NCI-H1105 treated with DMSO at 0.1 percent for 48 hours (cell line): Measurements from ENCODE around the gene ROS1.
A peak's percentile ranks its signal among the peaks of the same experiment; 100 is the strongest.

Experiments used
- DNase-seq: peaks from one replicate; lab custom pipeline; 2025; lab: John Stamatoyannopoulos, UW

The ROS1 gene

GRCh38 chr6:117309069-117309468 lies 116.7 kb downstream of the ROS1 start:
- no peak for DNase-seq

DNA sequence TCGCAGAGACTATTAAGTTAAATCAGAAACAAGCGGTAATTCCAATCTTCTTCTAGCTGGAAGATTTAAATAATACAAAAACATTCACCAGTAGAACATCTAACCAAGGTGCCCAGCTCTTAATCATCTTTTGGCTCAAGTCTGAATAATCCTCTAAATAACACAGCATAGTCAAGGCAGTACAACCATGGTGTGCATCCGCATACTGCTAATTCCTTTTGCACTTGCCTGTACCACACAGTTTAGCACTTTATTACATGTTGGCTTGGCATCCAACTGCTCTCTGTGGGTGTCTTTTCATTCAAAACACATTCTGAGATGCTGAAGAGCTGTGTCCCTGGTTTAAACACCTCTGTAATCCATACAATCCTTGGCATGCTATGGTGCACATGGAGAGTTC lies 118.1 kb downstream of the ROS1 start:
- DNase-seq = no peak

GRCh38 chr6:117306227-117306790 lies 119.4 kb downstream of the ROS1 start:
- no peak for DNase-seq

- DNase-seq = no peak
Measured at GRCh38 chr6:117304446-117304845, 121.3 kb downstream of the ROS1 start.

DNA sequence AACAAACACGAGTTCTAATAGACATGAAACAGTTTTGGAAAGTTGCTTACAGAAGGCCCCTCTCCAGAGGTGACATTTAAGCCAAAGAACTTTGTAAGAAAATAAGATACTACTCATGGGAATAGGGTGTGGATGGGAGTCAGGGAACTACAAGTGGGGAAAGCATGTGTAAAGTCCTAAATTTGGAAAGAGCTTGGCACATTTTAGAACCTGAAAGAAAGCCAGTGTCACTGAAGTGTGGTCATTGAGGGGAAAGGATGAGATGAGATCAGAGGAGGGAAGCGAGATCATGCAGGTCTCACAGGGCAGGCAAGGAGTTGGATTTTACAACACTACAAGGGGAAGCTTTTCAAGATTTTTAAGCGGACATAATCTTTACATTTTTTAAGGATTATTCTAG lies 122.4 kb downstream of the ROS1 start:
- no peak for DNase-seq

DNA sequence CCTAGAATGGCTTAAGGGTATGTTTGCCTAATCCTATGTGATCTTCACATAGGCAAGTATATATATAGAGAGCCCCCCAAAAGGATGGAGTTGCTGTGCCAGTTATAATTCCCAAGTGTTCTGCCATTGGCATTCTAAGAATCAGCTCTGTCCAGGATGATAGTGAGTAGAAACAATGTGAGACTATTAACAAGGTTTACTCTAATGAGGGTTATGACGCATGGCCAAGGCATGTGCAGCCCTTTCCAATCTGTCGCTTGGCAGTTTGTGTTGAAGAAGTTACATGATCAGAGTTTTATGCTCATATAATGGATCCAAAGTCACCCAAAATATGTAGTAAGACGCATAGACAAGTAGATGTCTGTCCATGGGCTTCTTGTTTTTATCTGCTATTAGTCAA lies 126.8 kb downstream of the ROS1 start:
- DNase-seq = no peak

GRCh38 chr6:117290173-117290846 lies 135.4 kb downstream of the ROS1 start:
- no peak for DNase-seq

DNA sequence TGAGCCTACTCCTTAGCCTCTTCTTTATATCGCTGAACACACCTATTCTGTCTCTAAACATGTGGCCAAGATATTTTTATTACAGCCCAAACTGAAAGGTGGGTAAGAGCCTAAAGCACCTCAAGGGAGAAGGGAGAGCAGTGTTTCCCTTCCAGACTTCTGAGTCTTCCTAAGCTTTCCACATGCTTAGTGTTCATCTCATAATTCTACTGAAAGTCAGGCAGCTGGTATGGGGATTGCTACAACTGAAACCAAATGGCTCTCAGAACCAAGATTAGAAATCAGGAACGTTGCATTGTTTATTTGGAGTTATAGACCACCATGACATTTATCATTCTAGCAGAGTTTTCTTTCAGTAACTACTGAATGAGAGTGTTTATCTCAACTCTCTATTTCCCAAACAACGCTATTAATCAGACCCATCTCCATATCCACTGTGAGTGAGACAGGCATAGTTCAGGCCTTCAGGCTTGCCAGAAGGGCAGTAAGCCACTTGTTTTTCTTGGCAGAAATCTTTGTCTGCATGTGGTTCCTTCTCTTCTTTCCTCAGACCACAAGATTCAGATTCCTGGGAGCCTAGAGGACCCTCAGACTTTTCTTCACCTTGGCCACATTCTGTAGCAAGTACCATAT lies 137.5 kb downstream of the ROS1 start:
- DNase-seq = no peak

DNA sequence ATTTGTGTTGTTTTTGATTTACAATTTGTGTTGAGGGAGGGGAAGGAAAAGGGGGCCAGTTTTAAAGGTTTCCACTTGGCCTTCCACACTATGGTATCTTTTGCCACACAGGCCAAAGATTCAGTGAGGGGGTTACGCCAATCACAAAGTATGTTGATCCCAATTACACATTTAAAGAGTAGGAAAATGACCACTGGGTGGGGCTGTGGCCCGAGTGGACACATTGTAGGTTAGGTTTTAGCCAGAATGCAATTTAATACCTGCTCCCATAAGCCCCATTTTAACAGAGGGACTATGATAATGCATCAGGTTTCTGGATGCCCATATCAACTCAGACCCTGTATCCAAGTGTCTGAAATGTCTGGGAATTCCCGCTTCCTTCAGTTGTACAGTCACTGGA lies 144.8 kb downstream of the ROS1 start:
- DNase-seq = no peak

GRCh38 chr6:117276778-117277316 lies 148.9 kb downstream of the ROS1 start:
- no peak for DNase-seq

GRCh38 chr6:117275711-117276110 lies 150.0 kb downstream of the ROS1 start:
- no peak for DNase-seq

DNA sequence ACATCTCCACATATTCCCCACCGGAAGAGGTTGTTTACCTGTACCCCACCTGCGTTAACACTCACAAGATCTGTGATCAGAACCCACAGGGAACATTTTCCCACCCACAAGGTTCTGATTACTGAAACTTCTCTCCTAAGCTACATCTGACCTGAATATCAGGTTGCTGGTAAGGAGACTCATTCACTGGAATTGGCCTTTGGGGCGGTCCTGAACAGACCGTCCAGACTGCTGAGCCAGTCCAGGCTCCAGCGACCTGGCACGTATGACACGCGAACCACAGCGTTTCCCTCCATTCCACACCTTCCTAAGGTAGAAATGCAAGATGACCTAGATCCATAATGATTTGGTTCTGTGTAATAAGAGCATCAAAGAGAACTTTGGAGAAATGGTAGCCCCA lies 150.5 kb downstream of the ROS1 start:
- DNase-seq = no peak

DNA sequence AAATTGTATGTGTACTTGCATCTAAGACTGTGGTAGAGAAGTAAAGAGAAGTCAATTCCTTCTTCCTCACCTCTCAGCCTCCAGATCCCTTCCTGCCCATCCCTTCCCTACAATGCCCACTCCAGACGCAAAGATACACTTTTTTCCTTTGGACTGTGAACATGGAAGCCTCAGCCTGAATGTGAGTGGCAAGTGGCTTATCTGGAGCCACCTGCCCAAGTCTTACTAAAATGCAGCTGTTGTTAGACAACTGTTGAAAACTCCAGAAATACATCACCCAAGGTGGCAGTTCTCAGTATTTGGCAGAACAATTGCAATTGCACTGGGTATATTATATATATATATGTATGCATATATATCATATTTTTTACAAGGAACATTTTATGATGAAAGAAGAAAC lies 152.9 kb downstream of the ROS1 start:
- DNase-seq = no peak

DNA sequence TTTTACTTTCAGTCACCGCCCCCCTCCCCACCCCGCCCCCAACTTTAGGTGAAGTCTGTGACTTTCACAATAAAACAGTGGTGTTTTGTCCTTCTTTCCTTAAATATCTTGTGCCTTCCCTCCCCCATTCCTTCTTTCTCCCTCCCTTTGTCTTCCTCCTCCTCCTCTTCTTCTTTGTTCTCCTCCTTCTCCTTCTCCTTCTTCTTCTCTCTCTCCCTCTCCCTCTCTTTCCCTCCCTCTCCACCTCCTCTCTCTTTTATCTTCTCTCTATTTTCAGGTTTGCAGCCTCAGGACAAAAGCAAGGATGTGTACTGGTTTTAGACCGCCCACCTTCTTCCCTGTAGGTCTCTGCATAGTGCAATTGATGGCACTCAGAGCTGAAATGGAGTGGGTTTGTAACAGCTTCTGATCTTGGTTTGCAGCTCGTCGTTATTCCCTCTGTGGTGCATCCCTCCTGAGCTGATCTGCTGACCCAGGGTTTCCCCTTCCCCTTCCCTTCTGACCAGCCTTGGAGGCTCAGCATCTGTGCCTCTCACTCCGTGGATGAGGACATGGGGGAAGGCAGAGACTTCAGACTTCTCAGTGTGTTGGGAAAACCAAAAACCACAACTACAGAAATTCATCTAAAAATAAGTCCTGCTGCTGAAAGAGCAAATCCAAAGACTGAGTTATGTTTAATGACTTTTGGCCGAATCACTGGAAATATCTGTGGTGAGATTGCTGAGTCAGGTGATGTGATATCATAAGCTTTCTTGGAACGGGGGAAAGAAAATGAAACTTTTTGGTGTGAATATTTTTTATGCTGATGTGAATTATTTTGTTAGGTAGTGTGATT lies 153.5 kb downstream of the ROS1 start:
- DNase-seq = no peak

DNA sequence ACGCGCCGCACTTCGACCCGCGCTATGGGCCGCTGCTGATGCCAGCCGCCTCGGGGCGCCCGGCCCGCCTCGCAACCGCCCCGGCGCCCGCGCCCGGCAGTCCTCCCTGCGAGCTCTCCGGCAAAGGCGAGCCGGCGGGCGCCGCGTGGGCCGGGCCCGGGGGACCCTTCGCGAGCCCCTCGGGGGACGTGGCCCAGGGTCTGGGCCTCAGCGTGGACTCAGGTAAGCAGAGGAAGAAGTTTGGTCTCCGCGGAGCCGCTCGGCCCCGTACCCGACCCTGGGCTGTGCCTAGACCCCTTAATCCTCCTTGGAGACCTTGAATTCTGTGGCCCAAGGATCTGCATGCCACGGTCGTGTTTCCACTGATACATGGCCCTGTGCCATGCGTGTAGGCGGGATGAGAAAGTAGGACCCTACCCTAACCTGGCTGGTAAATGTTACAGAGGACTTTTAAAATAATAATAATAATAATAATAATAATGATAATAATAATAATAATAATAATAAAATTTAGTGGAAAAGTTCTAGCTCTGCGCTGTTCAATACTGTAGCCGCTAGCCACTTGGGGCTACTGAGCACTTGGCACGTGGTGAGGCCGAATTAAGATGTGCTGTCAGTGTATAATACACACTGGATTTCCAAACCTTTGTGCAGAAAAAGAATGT lies 154.8 kb downstream of the ROS1 start:
- DNase-seq = no peak

GRCh38 chr6:117270055-117270842 lies 155.5 kb downstream of the ROS1 start:
- DNase-seq = peak; percentile 11

DNA sequence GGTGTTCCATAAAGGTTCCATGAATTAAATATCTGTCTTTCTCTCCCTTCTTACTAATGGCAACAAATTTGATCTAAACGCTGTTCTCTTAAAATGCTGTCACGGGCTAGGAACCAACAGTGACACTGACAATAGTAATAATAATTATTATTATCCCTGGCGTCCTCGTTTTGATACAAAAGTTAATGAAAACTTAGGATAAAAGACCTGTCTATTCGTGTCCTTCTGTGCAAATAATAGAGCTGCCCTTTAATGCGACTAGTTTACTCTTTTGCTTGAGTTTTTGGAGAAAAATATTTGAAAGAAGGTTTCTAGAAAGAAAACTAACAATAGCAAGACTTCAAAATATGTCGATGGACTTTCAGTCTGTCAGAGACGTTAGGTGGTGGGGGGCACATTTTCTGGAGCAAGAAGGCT lies 156.1 kb downstream of the ROS1 start:
- DNase-seq = no peak

DNA sequence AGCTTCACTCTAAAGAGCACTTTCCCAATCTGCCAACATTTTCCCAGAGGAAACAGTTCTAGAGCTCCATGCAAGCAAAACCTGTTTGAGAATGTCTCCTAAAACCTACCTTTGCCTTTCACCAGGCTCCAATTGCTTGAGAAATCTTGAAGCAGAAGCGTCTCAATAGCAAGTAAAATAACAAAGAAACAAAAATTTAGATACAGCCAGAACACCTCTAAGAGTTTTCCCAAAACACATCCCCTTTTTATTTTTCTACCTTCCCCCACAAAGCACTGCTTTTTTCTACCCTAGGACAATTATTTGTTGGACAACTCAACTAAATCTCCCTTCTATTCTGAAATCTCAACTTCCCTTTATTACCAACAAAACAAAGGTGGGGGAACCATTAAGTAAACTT lies 156.8 kb downstream of the ROS1 start:
- no peak for DNase-seq

DNA sequence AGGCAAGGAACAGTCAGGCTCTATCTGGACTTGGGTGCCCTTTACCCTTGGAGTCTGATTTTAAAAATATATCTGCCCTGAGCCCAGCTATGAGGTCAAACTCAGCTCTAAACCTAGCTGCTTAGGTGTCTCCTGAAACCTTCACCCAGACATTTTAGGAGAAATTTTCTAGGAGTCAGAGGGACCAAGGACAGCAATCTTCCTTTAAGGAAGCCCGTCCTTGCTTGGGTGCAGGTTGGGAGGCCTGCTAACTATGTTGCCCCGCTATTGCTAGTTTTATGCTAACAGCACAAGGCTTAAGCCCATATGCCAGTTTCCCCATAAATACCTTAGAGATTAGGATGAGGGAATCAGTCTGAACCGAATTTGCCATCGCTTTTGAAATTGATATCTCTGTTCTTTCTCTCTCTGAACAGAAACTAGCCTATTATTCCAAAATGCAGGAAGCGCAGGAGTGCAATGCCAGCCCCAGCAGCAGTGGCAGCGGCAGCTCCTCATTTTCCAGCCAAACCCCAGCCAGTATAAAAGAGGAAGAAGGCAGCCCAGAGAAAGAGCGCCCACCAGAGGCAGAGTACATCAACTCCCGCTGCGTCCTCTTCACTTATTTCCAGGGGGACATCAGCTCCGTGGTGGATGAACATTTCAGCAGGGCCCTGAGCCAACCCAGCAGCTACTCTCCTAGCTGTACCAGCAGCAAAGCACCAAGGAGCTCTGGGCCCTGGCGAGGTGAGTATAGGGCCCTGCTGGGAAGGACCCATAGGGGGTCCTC lies 157.8 kb downstream of the ROS1 start:
- no peak for DNase-seq

- no peak for DNase-seq
Measured at GRCh38 chr6:117267054-117267347, 158.7 kb downstream of the ROS1 start.
